PC-3 (cell line): Measurements from ENCODE around the gene SLC24A5. TPM values are rescaled to one million over a fixed set of nuclear protein-coding genes. Genes with fewer than 3 reads are reported as not detected.

Experiments
- ATAC-seq: fragments of 200-7000 bp; cut with Tn5 transposase; 2 replicates; pipeline ENCODE4 v1.9.1; 2020; ENCODE audit warnings: mild to moderate bottlenecking, moderate library complexity
- BruUV-seq: library from RNA; stranded (reverse); fragments of 400-500 nt; replicated peaks from 2 replicates; lab custom pipeline; 2021; lab: Mats Ljungman, UMichigan
- CTCF ChIA-PET: fragments of 300-600 bp; sonication (Branson Sonifier 250); formaldehyde crosslinking; loops from one replicate; lab custom pipeline; 2022; ENCODE audit warnings: antibody characterized with exemption; lab: Charles Lee
- POLR2A ChIA-PET: fragments of 300-600 bp; sonication (Branson Sonifier 250); formaldehyde crosslinking; loops from one replicate; lab custom pipeline; 2022; ENCODE audit warnings: antibody characterized with exemption; ENCODE audit not compliant: unreplicated experiment; lab: Charles Lee
- DNase-seq: peaks from one replicate; pipeline ENCODE4 v3.0.0-alpha.2; 2015
- H2AFZ ChIP-seq: fragments of 300-600 bp; sonication (generic); 2 replicates; pipeline ENCODE4 v1.6.0; 2016; ENCODE audit warnings: antibody characterized with exemption, low read length
- H3F3A ChIP-seq: fragments of 300-600 bp; sonication (generic); one replicate; pipeline ENCODE4 v1.6.0; 2017; ENCODE audit warnings: antibody characterized with exemption, low read length, control low read depth, mild to moderate bottlenecking; ENCODE audit not compliant: unreplicated experiment
- H3K27ac ChIP-seq: fragments of 300-600 bp; sonication (generic); 2 replicates; pipeline ENCODE4 v1.5.1; 2016; ENCODE audit warnings: mild to moderate bottlenecking, low read length
- H3K27me3 ChIP-seq: fragments of 300-600 bp; sonication (generic); 2 replicates; pipeline ENCODE4 v1.6.1; 2016; ENCODE audit warnings: low read length, mixed read lengths
- H3K36me3 ChIP-seq: fragments of 300-600 bp; sonication (generic); 2 replicates; pipeline ENCODE4 v1.6.1; 2016; ENCODE audit warnings: low read depth, mixed run types, low read length, mixed read lengths
- H3K4me1 ChIP-seq: fragments of 300-600 bp; sonication (generic); 2 replicates; pipeline ENCODE4 v1.5.1; 2016; ENCODE audit warnings: low read length; ENCODE audit not compliant: insufficient read depth
- H3K4me2 ChIP-seq: fragments of 300-600 bp; sonication (generic); 2 replicates; pipeline ENCODE4 v1.6.0; 2016; ENCODE audit warnings: low read length
- H3K4me3 ChIP-seq: fragments of 300-600 bp; sonication (generic); 2 replicates; pipeline ENCODE4 v1.5.1; 2016; ENCODE audit warnings: mild to moderate bottlenecking, low read length, mixed read lengths
- H3K79me2 ChIP-seq: fragments of 300-600 bp; sonication (generic); 2 replicates; pipeline ENCODE4 v1.6.1; 2017; ENCODE audit warnings: low read length, mixed read lengths
- H3K9ac ChIP-seq: fragments of 300-600 bp; sonication (generic); 2 replicates; pipeline ENCODE4 v1.6.0; 2016; ENCODE audit warnings: mild to moderate bottlenecking, low read length
- H3K9me2 ChIP-seq: fragments of 300-600 bp; sonication (generic); replicated peaks from 2 replicates; pipeline ENCODE4 v1.6.1; 2016; ENCODE audit warnings: mixed run types, low read length, mixed read lengths
- H3K9me3 ChIP-seq: fragments of 300-600 bp; sonication (generic); 2 replicates; pipeline ENCODE4 v1.6.1; 2016; ENCODE audit warnings: low read length, mixed read lengths
- H4K20me1 ChIP-seq: fragments of 300-600 bp; sonication (generic); 2 replicates; pipeline ENCODE4 v1.6.1; 2016; ENCODE audit warnings: low read length, mixed read lengths
- EZH2 ChIP-seq: fragments of 300-600 bp; sonication (generic); IDR thresholded peaks from one replicate; pipeline ENCODE4 v1.6.1; 2017; ENCODE audit warnings: antibody characterized with exemption, mild to moderate bottlenecking, low read length; ENCODE audit not compliant: unreplicated experiment
- EZH2phosphoT487 ChIP-seq: fragments of 300-600 bp; sonication (generic); IDR thresholded peaks from 2 replicates; pipeline ENCODE4 v1.6.1; 2018; ENCODE audit warnings: mild to moderate bottlenecking, antibody characterized with exemption, low read length, borderline replicate concordance
- intact Hi-C: fragments of 100-400 bp; cut with micrococcal nuclease; formaldehyde crosslinking; loops from 2 replicates; pipeline ENCODE4 v1.9.0; 2023
- total RNA-seq: library from RNA; depleted of rRNA; stranded (reverse); fragments of >200 nt; gene quantifications from 2 replicates; pipeline ENCODE4 v1.2.3, GENCODE V29; 2014
- TF ChIP-seq, protein P1 (sequence below): fragments of 300-600 bp; sonication (generic); conservative IDR thresholded peaks from 2 replicates; pipeline ENCODE4 v1.5.1; 2017; ENCODE audit warnings: antibody characterized with exemption, low read depth, mild to moderate bottlenecking, low read length

SLC24A5 gene
- total RNA-seq, 1 experiment from 2014 or later, result not detected

GRCh38 chr15:48185529-48185928, 64.7 kb downstream of the SLC24A5 start:
- ChIA-PET CTCF (no interaction called here), POLR2A (no interaction called here)
- no TSS peak for BruUV-seq

DNA sequence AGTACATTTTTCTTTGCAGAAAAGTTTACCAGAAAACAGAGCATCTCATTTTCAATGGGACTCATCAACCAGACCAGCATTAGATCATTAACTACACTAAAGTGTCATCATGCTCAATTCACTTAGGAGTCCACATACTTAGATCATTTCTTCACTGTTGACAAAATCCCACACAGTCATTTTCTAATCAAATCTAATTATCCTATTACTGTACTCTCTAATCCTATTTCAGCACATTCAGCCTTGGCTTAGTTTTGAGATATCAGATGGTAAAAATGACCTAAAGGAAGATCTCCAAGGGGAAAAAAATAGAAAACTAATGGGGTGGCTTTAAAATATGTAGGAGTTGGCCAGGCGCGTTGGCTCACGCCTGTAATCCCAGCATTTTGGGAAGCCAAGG, 65.5 kb downstream of the SLC24A5 start:
- no peaks in the 10 kb centered on the region for H3K9me3 ChIP-seq
- ChIA-PET POLR2A (no interaction called here), CTCF (no interaction called here)
- H3K4me3 ChIP-seq, result no peak overlapping the region
- H2AFZ ChIP-seq, result no peak overlapping the region
- no peak overlapping the region for H3K27ac ChIP-seq
- H3K9ac ChIP-seq, result no peak overlapping the region
- no peaks in the 10 kb centered on the region for H3K36me3 ChIP-seq
- H4K20me1 ChIP-seq, result no peaks in the 10 kb centered on the region
- H3K27me3 ChIP-seq, result no peaks in the 10 kb centered on the region; the same call in 1 of the 2 replicates
- no peak overlapping the region for H3K4me2 ChIP-seq
- no peaks in the 10 kb centered on the region for H3K4me1 ChIP-seq
- DNase-seq (no peak), ATAC-seq (no peak)
- no TSS peak for BruUV-seq
- TF ChIP-seq, protein P1, sequence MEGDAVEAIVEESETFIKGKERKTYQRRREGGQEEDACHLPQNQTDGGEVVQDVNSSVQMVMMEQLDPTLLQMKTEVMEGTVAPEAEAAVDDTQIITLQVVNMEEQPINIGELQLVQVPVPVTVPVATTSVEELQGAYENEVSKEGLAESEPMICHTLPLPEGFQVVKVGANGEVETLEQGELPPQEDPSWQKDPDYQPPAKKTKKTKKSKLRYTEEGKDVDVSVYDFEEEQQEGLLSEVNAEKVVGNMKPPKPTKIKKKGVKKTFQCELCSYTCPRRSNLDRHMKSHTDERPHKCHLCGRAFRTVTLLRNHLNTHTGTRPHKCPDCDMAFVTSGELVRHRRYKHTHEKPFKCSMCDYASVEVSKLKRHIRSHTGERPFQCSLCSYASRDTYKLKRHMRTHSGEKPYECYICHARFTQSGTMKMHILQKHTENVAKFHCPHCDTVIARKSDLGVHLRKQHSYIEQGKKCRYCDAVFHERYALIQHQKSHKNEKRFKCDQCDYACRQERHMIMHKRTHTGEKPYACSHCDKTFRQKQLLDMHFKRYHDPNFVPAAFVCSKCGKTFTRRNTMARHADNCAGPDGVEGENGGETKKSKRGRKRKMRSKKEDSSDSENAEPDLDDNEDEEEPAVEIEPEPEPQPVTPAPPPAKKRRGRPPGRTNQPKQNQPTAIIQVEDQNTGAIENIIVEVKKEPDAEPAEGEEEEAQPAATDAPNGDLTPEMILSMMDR, result no peak
- no peak for TF ChIP-seq EZH2phosphoT487
- TF ChIP-seq EZH2, result no peak
- no peaks in the 10 kb centered on the region for H3F3A ChIP-seq
- no peaks in the 10 kb centered on the region for H3K9me2 ChIP-seq
- intact Hi-C loops, result no loop called here
- no peaks in the 10 kb centered on the region for H3K79me2 ChIP-seq

More at GRCh38 chr15:48185529-48185928, 64.7 kb downstream of the SLC24A5 start:
- DNase-seq (no peak), ATAC-seq (no peak)
- no peak overlapping the region for H3K4me3 ChIP-seq
- H3K4me2 ChIP-seq, result no peak overlapping the region
- TF ChIP-seq, protein P1, result no peak
- TF ChIP-seq EZH2 (no peak), EZH2phosphoT487 (no peak)
- H3K9me2 ChIP-seq, result no peaks in the 10 kb centered on the region
- no peak overlapping the region for H3K9ac ChIP-seq
- H3K27ac ChIP-seq, result no peak overlapping the region
- no peaks in the 10 kb centered on the region for H3K79me2 ChIP-seq
- H3K9me3 ChIP-seq, result no peaks in the 10 kb centered on the region
- H4K20me1 ChIP-seq, result no peaks in the 10 kb centered on the region
- H3K27me3 ChIP-seq, result no peaks in the 10 kb centered on the region; the same call in 1 of the 2 replicates
- intact Hi-C loops, result no loop called here
- H3F3A ChIP-seq, result no peaks in the 10 kb centered on the region
- no peaks in the 10 kb centered on the region for H3K4me1 ChIP-seq
- H2AFZ ChIP-seq, result no peak overlapping the region
- H3K36me3 ChIP-seq, result no peaks in the 10 kb centered on the region

GRCh38 chr15:48190932-48191573, 70.3 kb downstream of the SLC24A5 start:
- no peak for ATAC-seq
- DNase-seq, result peak; percentile 63

More at GRCh38 chr15:48190932-48191573, 70.3 kb downstream of the SLC24A5 start:
- peaks cover 6% of the 10 kb centered on the region; the same call in 1 of the 2 replicates for H3K27me3 ChIP-seq
- no peak overlapping the region for H3K4me3 ChIP-seq
- H3K9me3 ChIP-seq, result no peaks in the 10 kb centered on the region
- ChIA-PET CTCF (no interaction called here), POLR2A (no interaction called here)
- no peak overlapping the region for H2AFZ ChIP-seq
- H3K36me3 ChIP-seq, result no peaks in the 10 kb centered on the region
- H3K9ac ChIP-seq, result no peak overlapping the region
- H3K79me2 ChIP-seq, result no peaks in the 10 kb centered on the region
- TF ChIP-seq EZH2phosphoT487 (no peak), EZH2 (no peak)
- TF ChIP-seq, protein P1, result no peak
- H3K9me2 ChIP-seq, result no peaks in the 10 kb centered on the region
- no peak overlapping the region for H3K4me2 ChIP-seq
- H4K20me1 ChIP-seq, result no peaks in the 10 kb centered on the region
- intact Hi-C loops, result no loop called here
- BruUV-seq, result no TSS peak
- no peaks in the 10 kb centered on the region for H3F3A ChIP-seq
- H3K27ac ChIP-seq, result no peak overlapping the region
- no peaks in the 10 kb centered on the region for H3K4me1 ChIP-seq
